IPS DF 6.9 (cell line): ENCODE measurements around the gene LCOR.

Source experiments
- DNase-seq: peaks from one replicate; pipeline ENCODE4 v3.0.0-alpha.2; 2013; ENCODE audit warnings: low read depth, low spot score
- H3K27ac ChIP-seq: one replicate; pipeline ENCODE4 v1.5.1; 2013; ENCODE audit warnings: low read length, control low read depth
- H3K27me3 ChIP-seq: 2 replicates; pipeline ENCODE4 v1.6.1; 2013; ENCODE audit warnings: mild to moderate bottlenecking, low read length; ENCODE audit not compliant: control insufficient read depth, insufficient read depth
- H3K36me3 ChIP-seq: 2 replicates; pipeline ENCODE4 v1.6.1; 2013; ENCODE audit warnings: low read length; ENCODE audit not compliant: control insufficient read depth, insufficient read depth
- H3K4me1 ChIP-seq: 2 replicates; pipeline ENCODE4 v1.6.1; 2013; ENCODE audit warnings: low read length; ENCODE audit not compliant: control insufficient read depth, insufficient read depth
- H3K4me3 ChIP-seq: 2 replicates; pipeline ENCODE4 v1.5.1; 2013; ENCODE audit warnings: mild to moderate bottlenecking, low read length
- H3K9me3 ChIP-seq: 2 replicates; pipeline ENCODE4 v1.6.1; 2013; ENCODE audit warnings: low read length, inconsistent platforms; ENCODE audit not compliant: control insufficient read depth, insufficient read depth
- WGBS: extraction: QIAGEN DNeasy Blood & Tissue Kit; methylation state at CpG from one replicate; pipeline ENCODE4 v1.1.7; 2013; ENCODE audit warnings: mixed read lengths, missing lambda C conversion rate; ENCODE audit not compliant: insufficient read length, insufficient coverage; 5-methylcytosine and 5-hydroxymethylcytosine counted together

The LCOR gene

GRCh38 chr10:96986200-96986856 lies 154.2 kb downstream of the LCOR start:
- no peaks in the 10 kb centered on the region for H3K9me3 ChIP-seq
- DNase-seq = no peak
- H3K27ac ChIP-seq = no peak overlapping the region
- no CpG with 5 or more reads among the region's 6 CpGs for WGBS
- no peaks in the 10 kb centered on the region for H3K36me3 ChIP-seq
- H3K4me3 ChIP-seq = no peak overlapping the region
- no peaks in the 10 kb centered on the region for H3K27me3 ChIP-seq
- H3K4me1 ChIP-seq = peaks cover 1% of the 10 kb centered on the region; the same call in 1 of the 2 replicates

- Histone ChIP-seq H3K27ac (no peak overlapping the region), H3K36me3 (no peaks in the 10 kb centered on the region), H3K4me3 (no peak overlapping the region), H3K4me1 (peaks cover 1% of the 10 kb centered on the region; the same call in 1 of the 2 replicates), H3K27me3 (no peaks in the 10 kb centered on the region), H3K9me3 (no peaks in the 10 kb centered on the region)
- no CpG with 5 or more reads among the region's 2 CpGs for WGBS
- DNase-seq = no peak
These were observed 155.2 kb downstream of the LCOR start for GRCh38 chr10:96987141-96987841.

GRCh38 chr10:96987842-96988175 lies 155.7 kb downstream of the LCOR start:
- Histone ChIP-seq H3K9me3 (no peaks in the 10 kb centered on the region), H3K4me1 (peaks cover 1% of the 10 kb centered on the region; the same call in 1 of the 2 replicates), H3K36me3 (no peaks in the 10 kb centered on the region), H3K27ac (no peak overlapping the region), H3K4me3 (no peak overlapping the region), H3K27me3 (no peaks in the 10 kb centered on the region)
- no peak for DNase-seq
- WGBS = no CpG with 5 or more reads among the region's 3 CpGs

GRCh38 chr10:96988426-96988825 lies 156.3 kb downstream of the LCOR start:
- no CpG with 5 or more reads among the region's 4 CpGs for WGBS
- H3K36me3 ChIP-seq = no peaks in the 10 kb centered on the region
- no peak overlapping the region for H3K4me3 ChIP-seq
- no peaks in the 10 kb centered on the region for H3K27me3 ChIP-seq
- DNase-seq = no peak
- peaks cover 1% of the 10 kb centered on the region; the same call in 1 of the 2 replicates for H3K4me1 ChIP-seq
- no peaks in the 10 kb centered on the region for H3K9me3 ChIP-seq
- no peak overlapping the region for H3K27ac ChIP-seq

GRCh38 chr10:96991313-96991841 lies 159.3 kb downstream of the LCOR start:
- Histone ChIP-seq H3K4me1 (no peaks in the 10 kb centered on the region), H3K4me3 (no peak overlapping the region), H3K27me3 (no peaks in the 10 kb centered on the region), H3K27ac (no peak overlapping the region), H3K9me3 (no peaks in the 10 kb centered on the region), H3K36me3 (no peaks in the 10 kb centered on the region)
- WGBS = no CpG with 5 or more reads among the region's 7 CpGs
- DNase-seq = no peak

- DNase-seq = no peak
- no CpG with 5 or more reads among the region's 1 CpG for WGBS
- Histone ChIP-seq H3K4me1 (no peaks in the 10 kb centered on the region), H3K27me3 (no peaks in the 10 kb centered on the region), H3K9me3 (no peaks in the 10 kb centered on the region), H3K27ac (no peak overlapping the region), H3K4me3 (no peak overlapping the region), H3K36me3 (no peaks in the 10 kb centered on the region)
These were observed 160.6 kb downstream of the LCOR start for GRCh38 chr10:96992721-96993120.

- Histone ChIP-seq H3K4me1 (no peaks in the 10 kb centered on the region), H3K4me3 (no peak overlapping the region), H3K27ac (no peak overlapping the region), H3K9me3 (no peaks in the 10 kb centered on the region), H3K27me3 (no peaks in the 10 kb centered on the region), H3K36me3 (no peaks in the 10 kb centered on the region)
- no CpG with 5 or more reads among the region's 4 CpGs for WGBS
- no peak for DNase-seq
These were observed 163.8 kb downstream of the LCOR start for GRCh38 chr10:96995851-96996250.

- WGBS = 100% methylated on average over 1 of the region's 6 CpGs
- no peak for DNase-seq
- H3K4me3 ChIP-seq = no peak overlapping the region
- no peaks in the 10 kb centered on the region for H3K27me3 ChIP-seq
- H3K9me3 ChIP-seq = no peaks in the 10 kb centered on the region
- no peak overlapping the region for H3K27ac ChIP-seq
- H3K4me1 ChIP-seq = no peaks in the 10 kb centered on the region
- H3K36me3 ChIP-seq = no peaks in the 10 kb centered on the region
These were observed 164.3 kb downstream of the LCOR start for GRCh38 chr10:96996275-96996965.

- Histone ChIP-seq H3K4me1 (no peaks in the 10 kb centered on the region; the same call in 1 of the 2 replicates), H3K27me3 (no peaks in the 10 kb centered on the region), H3K36me3 (no peaks in the 10 kb centered on the region), H3K9me3 (no peaks in the 10 kb centered on the region), H3K4me3 (no peak overlapping the region), H3K27ac (no peak overlapping the region)
- no CpG with 5 or more reads among the region's 14 CpGs for WGBS
- no peak for DNase-seq
These were observed 166.3 kb downstream of the LCOR start for GRCh38 chr10:96998329-96998888.

GRCh38 chr10:96999337-96999736 lies 167.2 kb downstream of the LCOR start:
- Histone ChIP-seq H3K4me1 (no peaks in the 10 kb centered on the region; the same call in 1 of the 2 replicates), H3K27ac (no peak overlapping the region), H3K9me3 (no peaks in the 10 kb centered on the region), H3K27me3 (no peaks in the 10 kb centered on the region), H3K36me3 (no peaks in the 10 kb centered on the region), H3K4me3 (no peak overlapping the region)
- WGBS = no CpG with 5 or more reads among the region's 4 CpGs
- no peak for DNase-seq
